B cell (primary cell): ENCODE results near the gene MFN2. TPM values are rescaled to one million over a fixed set of nuclear protein-coding genes. Genes with fewer than 3 reads are reported as not detected.
"Not testable (repeated sequence)": the region's sequence is repeated elsewhere in the genome, so short reads cannot be mapped to it uniquely, and the experiment has no call there.

Source experiments
- ATAC-seq: fragments of 200-7000 bp; cut with Tn5 transposase; one replicate; pipeline ENCODE4 v1.10.0; 2021; ENCODE audit warnings: low read depth, mild to moderate bottlenecking, moderate number of reproducible peaks, moderate library complexity
- CTCF ChIA-PET: fragments of 350-600 bp; sonication (Branson Sonifier 250); formaldehyde crosslinking; loops from one replicate; lab custom pipeline; 2021; ENCODE audit warnings: antibody characterized with exemption, inconsistent platforms; lab: Charles Lee
- POLR2A ChIA-PET: fragments of 350-600 bp; sonication (Branson Sonifier 250); formaldehyde crosslinking; loops from one replicate; lab custom pipeline; 2021; ENCODE audit warnings: antibody characterized with exemption; lab: Charles Lee
- DNase-seq: peaks from one replicate; pipeline ENCODE4 v3.0.0; 2013
- H2AFZ ChIP-seq: 2 replicates; pipeline ENCODE4 v1.6.1; 2012; ENCODE audit warnings: mild to moderate bottlenecking, low read depth, low read length; ENCODE audit not compliant: insufficient read depth, poor library complexity, severe bottlenecking
- H3K27ac ChIP-seq, 2 donors: 1 replicate in 1 of 2; 2 replicates in 1 of 2; pipeline ENCODE4 v1.5.1; 2012 to 2013; ENCODE audit warnings: low read length in 2 of 2, mild to moderate bottlenecking in 2 of 2, moderate library complexity in 1 of 2
- H3K27me3 ChIP-seq, 4 experiments: fragments of 200-600 bp in 1 of 4; sonication (generic) in 1 of 4; replicated peaks in 1 of 4; 1 replicate in 2 of 4; 2 replicates in 2 of 4; pipeline versions ENCODE4 v1.6.1 to v1.7.0; 2013 to 2016; ENCODE audit warnings: low read length in 3 of 4, mild to moderate bottlenecking in 2 of 4, mixed read lengths in 1 of 4, moderate library complexity in 1 of 4; ENCODE audit not compliant: insufficient read depth in 4 of 4, control insufficient read depth in 3 of 4; ENCODE audit errors: control extremely low read depth in 1 of 4
- H3K36me3 ChIP-seq, 2 experiments: replicated peaks in 1 of 2; 1 replicate in 1 of 2; 2 replicates in 1 of 2; pipeline versions ENCODE4 v1.6.1 to v1.7.1; 2013; ENCODE audit warnings: low read length in 1 of 2; ENCODE audit not compliant: insufficient read depth in 2 of 2, control insufficient read depth in 1 of 2; ENCODE audit errors: control extremely low read depth in 1 of 2, extremely low read depth in 1 of 2
- H3K4me1 ChIP-seq, 2 donors: fragments of 200-600 bp in 1 of 2; sonication (generic) in 1 of 2; 1 replicate in 1 of 2; 2 replicates in 1 of 2; pipeline versions ENCODE4 v1.5.1 to v1.6.1; 2013 to 2017; ENCODE audit warnings: low read length in 2 of 2; ENCODE audit not compliant: control insufficient read depth in 2 of 2, insufficient read depth in 2 of 2
- H3K4me2 ChIP-seq: replicated peaks from 2 replicates; pipeline ENCODE3; 2012; ENCODE audit warnings: mild to moderate bottlenecking, low read depth, low read length; ENCODE audit not compliant: poor library complexity, severe bottlenecking
- H3K4me3 ChIP-seq, 5 experiments: fragments of 200-600 bp in 1 of 5; sonication (generic) in 1 of 5; 1 replicate in 3 of 5; 2 replicates in 2 of 5; pipeline versions ENCODE4 v1.5.1 to v1.7.0; 2011 to 2016; ENCODE audit warnings: low read length in 4 of 5, mild to moderate bottlenecking in 4 of 5, low read depth in 2 of 5, control low read depth in 1 of 5, moderate library complexity in 1 of 5; ENCODE audit not compliant: insufficient read depth in 1 of 5; ENCODE audit errors: control extremely low read depth in 1 of 5, extremely low read depth in 1 of 5
- H3K79me2 ChIP-seq: fragments of 200-600 bp; sonication (generic); one replicate; pipeline ENCODE4 v1.6.0; 2016; ENCODE audit warnings: low read length; ENCODE audit not compliant: control insufficient read depth, insufficient read depth
- H3K9ac ChIP-seq: fragments of 200-600 bp; sonication (generic); 2 replicates; pipeline ENCODE4 v1.6.1; 2017; ENCODE audit warnings: mild to moderate bottlenecking, low read length, moderate library complexity
- H3K9me3 ChIP-seq, 3 donors: one replicate each; pipeline versions ENCODE4 v1.6.1 to v1.7.1; 2013; ENCODE audit warnings: low read length in 2 of 3; ENCODE audit not compliant: control insufficient read depth in 2 of 3, insufficient read depth in 1 of 3; ENCODE audit errors: control extremely low read depth in 1 of 3
- H4K20me1 ChIP-seq: 2 replicates; pipeline ENCODE4 v1.6.0; 2012; ENCODE audit warnings: mild to moderate bottlenecking, low read length; ENCODE audit not compliant: insufficient read depth, control insufficient read depth, poor library complexity, severe bottlenecking
- H3K27ac Mint-ChIP-seq: one replicate; pipeline ENCODE4 v1.8.0; 2021; ENCODE audit warnings: mixed read lengths
- H3K27me3 Mint-ChIP-seq: one replicate; pipeline ENCODE4 v1.8.0; 2021; ENCODE audit warnings: mixed read lengths
- H3K4me1 Mint-ChIP-seq: one replicate; pipeline ENCODE4 v1.8.0; 2021; ENCODE audit warnings: mixed read lengths
- H3K4me3 Mint-ChIP-seq: one replicate; pipeline ENCODE4 v1.8.0; 2021; ENCODE audit warnings: mixed read lengths
- H3K9me3 Mint-ChIP-seq: one replicate; pipeline ENCODE4 v1.8.0; 2022; ENCODE audit warnings: mixed read lengths; ENCODE audit not compliant: insufficient read depth
- CTCF ChIP-seq: fragments of 200-600 bp; IDR thresholded peaks from one replicate; pipeline ENCODE4 v1.8.0; 2022; ENCODE audit warnings: antibody characterized with exemption, mild to moderate bottlenecking
- EZH2 ChIP-seq: IDR thresholded peaks from 2 replicates; pipeline ENCODE4 v1.6.1; 2012; ENCODE audit warnings: borderline replicate concordance, low read depth, mild to moderate bottlenecking, moderate library complexity, low read length; ENCODE audit not compliant: insufficient read depth, poor library complexity, severe bottlenecking
- WGBS: methylation state at CpG from one replicate; pipeline ENCODE4 v1.1.5; 2013; ENCODE audit warnings: missing lambda C conversion rate; ENCODE audit not compliant: insufficient coverage; 5-methylcytosine and 5-hydroxymethylcytosine counted together
- intact Hi-C: fragments of 100-400 bp; cut with micrococcal nuclease; formaldehyde crosslinking; loops from one replicate; pipeline ENCODE4 v1.10.0; 2022
- polyA plus RNA-seq: library from polyadenylated mRNA; depleted of rRNA; stranded (reverse); fragments of >200 nt; gene quantifications from 2 replicates; pipeline ENCODE4 v1.2.3, GENCODE V29; 2012
- total RNA-seq, 2 donors: library from RNA; stranded (reverse); fragments of 120-200 nt in 1 of 2; gene quantifications; 1 replicate in 1 of 2; 2 replicates in 1 of 2; pipeline versions ENCODE4 v1.2.3 to v1.2.4, GENCODE V29; 2013 to 2022

Gene MFN2
- total and polyA plus RNA-seq, 2 donors (not counting 1 experiment from before 2014, with no cell fraction given): 24.0 to 50.0 TPM

GRCh38 chr1:12044187-12044877 lies 64.1 kb downstream of the MFN2 start:
- H3K9me3 ChIP-seq, H3K9me3 Mint-ChIP-seq, H4K20me1 ChIP-seq, H2AFZ ChIP-seq, H3K4me3 Mint-ChIP-seq, H3K27me3 Mint-ChIP-seq, H3K4me3 ChIP-seq, DNase-seq, H3K27me3 ChIP-seq, H3K27ac ChIP-seq, ATAC-seq, H3K36me3 ChIP-seq, H3K79me2 ChIP-seq, H3K9ac ChIP-seq, H3K4me2 ChIP-seq: not testable (repeated sequence)
- ChIA-PET CTCF (interaction anchor here (1.4 to 4.5 kb wide), 2 partner anchors 12 to 35 kb away, joined by 5 to 23 read pairs; no protein-coding TSS in a partner anchor), POLR2A (interaction anchor here (0.6 kb wide), 1 partner anchor 18 kb away, joined by 4 read pairs; no protein-coding TSS in a partner anchor)
- Mint-ChIP-seq H3K27ac (peak overlapping the region; percentile 85), H3K4me1 (peaks cover 42% of the 10 kb centered on the region)
- intact Hi-C loops: loop anchor here (5.0 kb wide), 1 partner anchor 33 kb away; no protein-coding TSS in a partner anchor
- peaks cover 58 to 69% of the 10 kb centered on the region in 2 donors for H3K4me1 ChIP-seq
- WGBS: 79% methylated on average over 15 of the region's 15 CpGs

GRCh38 chr1:12046749-12047119 lies 66.5 kb downstream of the MFN2 start:
- no peak overlapping the region for H3K27ac ChIP-seq
- intact Hi-C loops: no loop called here

More at GRCh38 chr1:12046749-12047119, 66.5 kb downstream of the MFN2 start:
- DNase-seq (no peak), ATAC-seq (no peak)
- TF ChIP-seq EZH2: no peak
- TF ChIP-seq CTCF: no peak
- Histone ChIP-seq H3K79me2 (no peaks in the 10 kb centered on the region), H4K20me1 (no peaks in the 10 kb centered on the region), H3K27me3 (no peaks in the 10 kb centered on the region), H3K36me3 (no peaks in the 10 kb centered on the region), H3K4me3 (no peak overlapping the region), H3K4me1 (peaks cover 36 to 46% of the 10 kb centered on the region in 2 donors), H3K9me3 (no peaks in the 10 kb centered on the region), H2AFZ (peak overlapping the region; percentile 66), H3K9ac (peak overlapping the region; percentile 32), H3K4me2 (peak overlapping the region; percentile 70)
- no peak overlapping the region for H3K4me3 Mint-ChIP-seq
- no peak overlapping the region for H3K27ac Mint-ChIP-seq
- WGBS: 78% methylated on average over 5 of the region's 6 CpGs
- H3K4me1 Mint-ChIP-seq: peaks cover 21% of the 10 kb centered on the region
- CTCF ChIA-PET: interaction anchor here (1.2 to 4.5 kb wide), 3 partner anchors 27 to 78 kb away, joined by 3 to 23 read pairs (median 3); partner anchors contain the start of gene MIIP
- no peaks in the 10 kb centered on the region for H3K27me3 Mint-ChIP-seq
- POLR2A ChIA-PET: interaction anchor here (1.8 kb wide), 1 partner anchor 9 kb away, joined by 4 read pairs; no protein-coding TSS in a partner anchor
- H3K9me3 Mint-ChIP-seq: no peaks in the 10 kb centered on the region
